KMS-11 (cell line): ENCODE data around the gene ANP32D.
"Not testable (repeated sequence)": the region's sequence is repeated elsewhere in the genome, so short reads cannot be mapped to it uniquely, and the experiment has no call there.

Source experiments
- H2AFZ ChIP-seq: fragments of 200-600 bp; sonication (generic); 2 replicates; pipeline ENCODE4 v1.6.1; 2016; ENCODE audit warnings: antibody characterized with exemption, mixed run types, low read depth
- H3K27ac ChIP-seq: fragments of 200-600 bp; sonication (generic); 2 replicates; pipeline ENCODE4 v1.6.1; 2016; ENCODE audit warnings: mild to moderate bottlenecking, mixed run types
- H3K27me3 ChIP-seq: fragments of 200-600 bp; sonication (generic); 2 replicates; pipeline ENCODE4 v1.6.1; 2017; ENCODE audit warnings: mild to moderate bottlenecking, low read depth, mixed run types, moderate library complexity; ENCODE audit not compliant: insufficient read depth
- H3K36me3 ChIP-seq: fragments of 200-600 bp; sonication (generic); 2 replicates; pipeline ENCODE4 v1.6.1; 2017; ENCODE audit warnings: mild to moderate bottlenecking, mixed run types; ENCODE audit not compliant: insufficient read depth
- H3K4me1 ChIP-seq: fragments of 200-600 bp; sonication (generic); 2 replicates; pipeline ENCODE4 v1.6.1; 2016; ENCODE audit warnings: mild to moderate bottlenecking, low read depth, mixed run types; ENCODE audit not compliant: poor library complexity, severe bottlenecking
- H3K4me2 ChIP-seq: fragments of 200-600 bp; sonication (generic); 2 replicates; pipeline ENCODE4 v1.7.0; 2016; ENCODE audit warnings: mild to moderate bottlenecking, mixed run types
- H3K4me3 ChIP-seq: fragments of 200-600 bp; sonication (generic); IDR thresholded peaks from 2 replicates; pipeline ENCODE4 v1.6.1; 2017; ENCODE audit warnings: low read depth, low read length, mixed read lengths; ENCODE audit not compliant: insufficient read depth
- H3K79me2 ChIP-seq: fragments of 200-600 bp; sonication (generic); 2 replicates; pipeline ENCODE4 v1.6.1; 2016; ENCODE audit warnings: low read depth, mixed run types; ENCODE audit not compliant: insufficient read depth
- H3K9ac ChIP-seq: fragments of 200-600 bp; sonication (generic); 2 replicates; pipeline ENCODE4 v1.6.1; 2016; ENCODE audit warnings: mild to moderate bottlenecking, mixed run types
- H4K20me1 ChIP-seq: fragments of 200-600 bp; sonication (generic); 2 replicates; pipeline ENCODE4 v1.6.1; 2016; ENCODE audit warnings: mild to moderate bottlenecking, mixed run types; ENCODE audit not compliant: insufficient read depth
- TF ChIP-seq, protein P1 (sequence below): fragments of 200-600 bp; sonication (generic); conservative IDR thresholded peaks from 2 replicates; pipeline ENCODE4 v1.6.1; 2017; ENCODE audit warnings: low read depth, mild to moderate bottlenecking, antibody characterized with exemption, low read length, moderate library complexity, mixed read lengths

ANP32D gene

DNA sequence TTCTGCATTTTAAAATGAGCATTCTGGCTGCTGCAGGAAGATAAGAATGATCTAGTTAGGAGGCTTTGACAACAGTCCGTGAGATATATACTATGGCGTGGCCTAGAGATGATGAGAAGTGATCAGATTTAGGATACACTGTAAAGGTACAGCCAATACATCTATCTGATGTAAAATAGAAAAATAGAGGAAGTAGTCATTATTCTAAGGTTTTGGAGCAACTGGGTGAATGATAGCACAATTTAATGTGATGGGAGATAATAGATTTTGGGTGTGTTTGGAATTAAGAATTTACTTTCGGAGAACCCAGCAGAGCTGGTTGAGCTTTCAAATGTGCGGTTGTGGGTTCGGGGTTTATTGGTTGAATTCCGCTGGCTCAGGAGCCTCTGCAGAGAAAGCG is at the start of gene ANP32D:
Gene ANP32D, plus strand, starts transcription at position 301 of the 400 bp plus-strand sequence. CDS start 106 bp downstream, outside the sequence.
- Histone ChIP-seq H3K27me3 (no peaks in the 10 kb centered on the region), H3K9ac (no peak within 1 kb of the TSS), H3K4me1 (no peaks in the 10 kb centered on the region), H3K4me3 (no peak within 1 kb of the TSS), H2AFZ (no peak within 1 kb of the TSS), H3K36me3 (no peaks in the 10 kb centered on the region; the same call in 1 of the 2 replicates), H3K4me2 (no peak within 1 kb of the TSS), H3K27ac (no peak within 1 kb of the TSS), H4K20me1 (no peaks in the 10 kb centered on the region), H3K79me2 (no peaks in the 10 kb centered on the region)
- TF ChIP-seq, protein P1, sequence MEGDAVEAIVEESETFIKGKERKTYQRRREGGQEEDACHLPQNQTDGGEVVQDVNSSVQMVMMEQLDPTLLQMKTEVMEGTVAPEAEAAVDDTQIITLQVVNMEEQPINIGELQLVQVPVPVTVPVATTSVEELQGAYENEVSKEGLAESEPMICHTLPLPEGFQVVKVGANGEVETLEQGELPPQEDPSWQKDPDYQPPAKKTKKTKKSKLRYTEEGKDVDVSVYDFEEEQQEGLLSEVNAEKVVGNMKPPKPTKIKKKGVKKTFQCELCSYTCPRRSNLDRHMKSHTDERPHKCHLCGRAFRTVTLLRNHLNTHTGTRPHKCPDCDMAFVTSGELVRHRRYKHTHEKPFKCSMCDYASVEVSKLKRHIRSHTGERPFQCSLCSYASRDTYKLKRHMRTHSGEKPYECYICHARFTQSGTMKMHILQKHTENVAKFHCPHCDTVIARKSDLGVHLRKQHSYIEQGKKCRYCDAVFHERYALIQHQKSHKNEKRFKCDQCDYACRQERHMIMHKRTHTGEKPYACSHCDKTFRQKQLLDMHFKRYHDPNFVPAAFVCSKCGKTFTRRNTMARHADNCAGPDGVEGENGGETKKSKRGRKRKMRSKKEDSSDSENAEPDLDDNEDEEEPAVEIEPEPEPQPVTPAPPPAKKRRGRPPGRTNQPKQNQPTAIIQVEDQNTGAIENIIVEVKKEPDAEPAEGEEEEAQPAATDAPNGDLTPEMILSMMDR, result no peak

DNA sequence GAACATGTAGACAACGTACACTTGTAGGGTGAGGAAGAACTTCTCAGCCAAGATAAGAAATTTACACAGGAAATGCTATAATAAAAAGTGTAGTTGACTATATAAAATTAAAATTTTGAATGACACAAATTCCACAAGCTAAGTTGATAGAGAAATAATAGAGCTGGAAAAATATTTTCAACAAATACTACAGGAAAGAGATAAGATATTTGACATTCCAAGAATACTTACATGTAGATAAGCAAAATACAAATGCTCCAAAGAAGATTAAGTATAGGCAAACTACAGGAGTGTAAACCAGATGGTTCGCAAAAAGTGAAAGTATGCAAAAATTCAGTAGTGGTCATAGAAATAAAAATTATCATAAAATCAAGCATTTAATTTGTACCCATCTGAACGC is 49.2 kb upstream of the ANP32D start:
- Histone ChIP-seq H3K36me3 (no peaks in the 10 kb centered on the region), H3K9ac (no peak overlapping the region), H3K79me2 (no peaks in the 10 kb centered on the region), H3K4me1 (no peaks in the 10 kb centered on the region), H4K20me1 (no peaks in the 10 kb centered on the region), H3K4me3 (no peak overlapping the region), H2AFZ (no peak overlapping the region), H3K4me2 (no peak overlapping the region), H3K27ac (no peak overlapping the region), H3K27me3 (no peaks in the 10 kb centered on the region)
- TF ChIP-seq, protein P1, result no peak

DNA sequence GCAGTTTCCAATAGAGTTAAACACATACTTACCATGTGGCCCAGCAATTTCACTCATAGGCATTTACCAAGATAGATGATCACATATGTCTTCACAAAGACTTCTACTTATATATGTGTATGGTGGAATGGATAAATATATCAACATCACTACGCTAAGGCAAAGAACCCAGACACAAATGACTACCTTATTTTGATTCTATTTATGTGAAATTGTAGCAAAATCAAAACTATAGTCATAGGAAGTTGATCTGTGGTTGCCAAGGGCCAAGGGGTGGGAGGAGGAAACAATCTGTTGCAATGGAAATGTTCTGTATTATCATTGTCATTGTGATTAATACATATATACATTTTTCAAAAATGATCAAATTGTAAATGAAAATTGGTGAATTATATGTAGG is 47.7 kb upstream of the ANP32D start:
- H3K4me1 ChIP-seq, result no peaks in the 10 kb centered on the region
- H4K20me1 ChIP-seq, result no peaks in the 10 kb centered on the region
- H3K9ac ChIP-seq, result no peak overlapping the region
- H3K36me3 ChIP-seq, result no peaks in the 10 kb centered on the region
- no peak overlapping the region for H3K4me3 ChIP-seq
- TF ChIP-seq, protein P1, result no peak
- H3K27me3 ChIP-seq, result no peaks in the 10 kb centered on the region
- no peak overlapping the region for H3K27ac ChIP-seq
- H2AFZ ChIP-seq, result no peak overlapping the region
- no peaks in the 10 kb centered on the region for H3K79me2 ChIP-seq
- H3K4me2 ChIP-seq, result no peak overlapping the region

DNA sequence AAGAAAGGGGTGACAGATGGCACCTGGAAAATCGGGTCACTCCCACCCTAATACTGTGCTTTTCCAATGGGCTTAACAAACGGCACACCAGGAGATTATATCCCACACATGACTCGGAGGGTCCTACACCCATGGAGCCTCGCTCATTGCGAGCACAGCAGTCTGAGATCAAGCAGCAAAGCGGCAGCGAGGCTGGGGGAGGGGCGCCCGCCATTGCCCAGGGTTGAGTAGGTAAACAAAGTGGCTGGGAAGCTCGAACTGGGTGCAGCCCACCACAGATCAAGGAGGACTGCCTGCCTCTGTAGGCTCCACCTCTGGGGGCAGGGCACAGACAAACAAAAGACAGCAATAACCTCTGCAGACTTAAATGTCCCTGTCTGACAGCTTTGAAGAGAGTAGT is 38.3 kb upstream of the ANP32D start:
- not testable (repeated sequence) for H3K27me3 ChIP-seq, H2AFZ ChIP-seq

DNA sequence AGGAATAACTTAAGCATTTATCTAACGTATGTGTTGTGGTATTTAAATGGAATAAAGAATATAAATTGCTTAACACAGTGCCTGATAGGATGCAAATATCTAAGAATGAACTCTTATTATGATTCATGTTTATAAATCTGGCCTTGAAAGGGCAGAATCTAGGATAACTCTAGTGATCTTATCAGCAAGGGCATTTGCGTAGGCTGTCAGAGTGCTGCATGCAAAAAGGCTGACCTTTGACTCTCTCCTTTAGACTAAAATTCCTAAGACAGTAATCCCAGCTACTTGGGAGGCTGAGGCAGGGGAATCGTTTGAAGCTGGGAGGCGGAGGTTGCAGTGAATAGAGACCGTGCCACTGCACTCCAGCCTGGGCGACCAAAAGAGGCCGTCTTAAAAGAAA is 31.3 kb upstream of the ANP32D start:
- no peaks in the 10 kb centered on the region for H3K27me3 ChIP-seq
- H2AFZ ChIP-seq, result no peak overlapping the region
- H3K79me2 ChIP-seq, result no peaks in the 10 kb centered on the region
- TF ChIP-seq, protein P1, result no peak
- H4K20me1 ChIP-seq, result no peaks in the 10 kb centered on the region
- H3K4me1 ChIP-seq, result peaks cover 6% of the 10 kb centered on the region
- H3K4me2 ChIP-seq, result no peak overlapping the region
- no peaks in the 10 kb centered on the region for H3K36me3 ChIP-seq
- H3K9ac ChIP-seq, result no peak overlapping the region
- H3K27ac ChIP-seq, result no peak overlapping the region
- no peak overlapping the region for H3K4me3 ChIP-seq

More for the DNA sequence above, 38.3 kb upstream of the ANP32D start:
- H3K36me3 ChIP-seq, H3K9ac ChIP-seq, H3K4me2 ChIP-seq, H3K27ac ChIP-seq, H3K4me3 ChIP-seq, H4K20me1 ChIP-seq, H3K79me2 ChIP-seq, H3K4me1 ChIP-seq: not testable (repeated sequence)
